ENCODE data around the gene EZR. TPM values are rescaled to one million over a fixed set of nuclear protein-coding genes. Genes with fewer than 3 reads are reported as not detected.

Gene EZR
- total and polyA plus RNA-seq, 9 of the 15 experiments (the other 6 are each of a cell fraction or from before 2014, with no cell fraction given), result 36.5 to 162 (median 104) TPM

- TF ChIP-seq HDAC8 (tag; IDR thresholded peaks at IDR 0.05), result no peak
- TF ChIP-seq RBM34 (IDR thresholded peaks at IDR 0.05; ENCODE audit: borderline replicate concordance, insufficient read depth, low read length), result no peak
- no peak for TF ChIP-seq ILF3 (IDR thresholded peaks at IDR 0.05; ENCODE audit: borderline replicate concordance)
- TF ChIP-seq, protein P1, sequence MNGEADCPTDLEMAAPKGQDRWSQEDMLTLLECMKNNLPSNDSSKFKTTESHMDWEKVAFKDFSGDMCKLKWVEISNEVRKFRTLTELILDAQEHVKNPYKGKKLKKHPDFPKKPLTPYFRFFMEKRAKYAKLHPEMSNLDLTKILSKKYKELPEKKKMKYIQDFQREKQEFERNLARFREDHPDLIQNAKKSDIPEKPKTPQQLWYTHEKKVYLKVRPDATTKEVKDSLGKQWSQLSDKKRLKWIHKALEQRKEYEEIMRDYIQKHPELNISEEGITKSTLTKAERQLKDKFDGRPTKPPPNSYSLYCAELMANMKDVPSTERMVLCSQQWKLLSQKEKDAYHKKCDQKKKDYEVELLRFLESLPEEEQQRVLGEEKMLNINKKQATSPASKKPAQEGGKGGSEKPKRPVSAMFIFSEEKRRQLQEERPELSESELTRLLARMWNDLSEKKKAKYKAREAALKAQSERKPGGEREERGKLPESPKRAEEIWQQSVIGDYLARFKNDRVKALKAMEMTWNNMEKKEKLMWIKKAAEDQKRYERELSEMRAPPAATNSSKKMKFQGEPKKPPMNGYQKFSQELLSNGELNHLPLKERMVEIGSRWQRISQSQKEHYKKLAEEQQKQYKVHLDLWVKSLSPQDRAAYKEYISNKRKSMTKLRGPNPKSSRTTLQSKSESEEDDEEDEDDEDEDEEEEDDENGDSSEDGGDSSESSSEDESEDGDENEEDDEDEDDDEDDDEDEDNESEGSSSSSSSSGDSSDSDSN (IDR thresholded peaks at IDR 0.05; ENCODE audit: borderline replicate concordance in 1 of 2, low read depth in 2 of 2, low read length in 2 of 2), result no peak
- TF ChIP-seq NFRKB (IDR thresholded peaks at IDR 0.05; ENCODE audit: low read depth), result no peak; the same call in 1 of the 2 replicates
- 0 out of 2 replicates have a peak, but pooled peaks have one; percentile 28 for TF ChIP-seq CXXC5 (CRISPR knock-in tag; IDR thresholded peaks at IDR 0.05)
- TF ChIP-seq POLR2AphosphoS2 (IDR thresholded peaks at IDR 0.05; ENCODE audit: low read length), result no peak
- TF ChIP-seq, protein P2, sequence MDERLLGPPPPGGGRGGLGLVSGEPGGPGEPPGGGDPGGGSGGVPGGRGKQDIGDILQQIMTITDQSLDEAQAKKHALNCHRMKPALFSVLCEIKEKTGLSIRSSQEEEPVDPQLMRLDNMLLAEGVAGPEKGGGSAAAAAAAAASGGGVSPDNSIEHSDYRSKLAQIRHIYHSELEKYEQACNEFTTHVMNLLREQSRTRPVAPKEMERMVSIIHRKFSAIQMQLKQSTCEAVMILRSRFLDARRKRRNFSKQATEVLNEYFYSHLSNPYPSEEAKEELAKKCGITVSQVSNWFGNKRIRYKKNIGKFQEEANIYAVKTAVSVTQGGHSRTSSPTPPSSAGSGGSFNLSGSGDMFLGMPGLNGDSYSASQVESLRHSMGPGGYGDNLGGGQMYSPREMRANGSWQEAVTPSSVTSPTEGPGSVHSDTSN (CRISPR knock-in tag; IDR thresholded peaks at IDR 0.05; ENCODE audit: low read depth), result no peak
- TF ChIP-seq, protein P2 (tag; conservative IDR thresholded peaks at IDR 0.05; ENCODE audit: low read depth), result no peak
- TF ChIP-seq RAD51 (IDR thresholded peaks at IDR 0.05; ENCODE audit: borderline replicate concordance, low read depth), result no peak
- TF ChIP-seq GATAD2A (IDR thresholded peaks at IDR 0.05), result 0 out of 2 replicates have a peak, but pooled peaks have one; percentile 40
- TF ChIP-seq MYNN (IDR thresholded peaks at IDR 0.05), result 0 out of 2 replicates have a peak, but pooled peaks have one; percentile 44
- TF ChIP-seq MYNN (CRISPR knock-in tag; IDR thresholded peaks at IDR 0.05), result no peak
- no peak for TF ChIP-seq MTF1 (CRISPR knock-in tag; IDR thresholded peaks at IDR 0.05; ENCODE audit: borderline replicate concordance)
- no peak for TF ChIP-seq MCM2 (IDR thresholded peaks at IDR 0.05; ENCODE audit: low read depth)
- TF ChIP-seq, protein P3, sequence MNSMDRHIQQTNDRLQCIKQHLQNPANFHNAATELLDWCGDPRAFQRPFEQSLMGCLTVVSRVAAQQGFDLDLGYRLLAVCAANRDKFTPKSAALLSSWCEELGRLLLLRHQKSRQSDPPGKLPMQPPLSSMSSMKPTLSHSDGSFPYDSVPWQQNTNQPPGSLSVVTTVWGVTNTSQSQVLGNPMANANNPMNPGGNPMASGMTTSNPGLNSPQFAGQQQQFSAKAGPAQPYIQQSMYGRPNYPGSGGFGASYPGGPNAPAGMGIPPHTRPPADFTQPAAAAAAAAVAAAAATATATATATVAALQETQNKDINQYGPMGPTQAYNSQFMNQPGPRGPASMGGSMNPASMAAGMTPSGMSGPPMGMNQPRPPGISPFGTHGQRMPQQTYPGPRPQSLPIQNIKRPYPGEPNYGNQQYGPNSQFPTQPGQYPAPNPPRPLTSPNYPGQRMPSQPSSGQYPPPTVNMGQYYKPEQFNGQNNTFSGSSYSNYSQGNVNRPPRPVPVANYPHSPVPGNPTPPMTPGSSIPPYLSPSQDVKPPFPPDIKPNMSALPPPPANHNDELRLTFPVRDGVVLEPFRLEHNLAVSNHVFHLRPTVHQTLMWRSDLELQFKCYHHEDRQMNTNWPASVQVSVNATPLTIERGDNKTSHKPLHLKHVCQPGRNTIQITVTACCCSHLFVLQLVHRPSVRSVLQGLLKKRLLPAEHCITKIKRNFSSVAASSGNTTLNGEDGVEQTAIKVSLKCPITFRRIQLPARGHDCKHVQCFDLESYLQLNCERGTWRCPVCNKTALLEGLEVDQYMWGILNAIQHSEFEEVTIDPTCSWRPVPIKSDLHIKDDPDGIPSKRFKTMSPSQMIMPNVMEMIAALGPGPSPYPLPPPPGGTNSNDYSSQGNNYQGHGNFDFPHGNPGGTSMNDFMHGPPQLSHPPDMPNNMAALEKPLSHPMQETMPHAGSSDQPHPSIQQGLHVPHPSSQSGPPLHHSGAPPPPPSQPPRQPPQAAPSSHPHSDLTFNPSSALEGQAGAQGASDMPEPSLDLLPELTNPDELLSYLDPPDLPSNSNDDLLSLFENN (IDR thresholded peaks at IDR 0.05; ENCODE audit: low read depth in 2 of 2, low read length in 2 of 2), result no peak; a peak in 1 of 4 replicates
- TF ChIP-seq PCBP2 (IDR thresholded peaks at IDR 0.05; ENCODE audit: low read depth, low read length, poor library complexity, severe bottlenecking), result no peak
- TF ChIP-seq CGGBP1 (CRISPR knock-in tag; IDR thresholded peaks at IDR 0.05), result no peak
- no peak for TF ChIP-seq ZNF79 (CRISPR knock-in tag; IDR thresholded peaks at IDR 0.05; ENCODE audit: low read depth)
These were observed 31.0 kb upstream of the EZR start (continued) for GRCh38 chr6:158849899-158850806.
